ENCODE measurements around the gene FGF4. TPM values are rescaled to one million over a fixed set of nuclear protein-coding genes. Genes with fewer than 3 reads are reported as not detected.

FGF4 gene
- total RNA-seq, 2 donors from 2014 or later, result 0.27 to 3.5 TPM

DNA sequence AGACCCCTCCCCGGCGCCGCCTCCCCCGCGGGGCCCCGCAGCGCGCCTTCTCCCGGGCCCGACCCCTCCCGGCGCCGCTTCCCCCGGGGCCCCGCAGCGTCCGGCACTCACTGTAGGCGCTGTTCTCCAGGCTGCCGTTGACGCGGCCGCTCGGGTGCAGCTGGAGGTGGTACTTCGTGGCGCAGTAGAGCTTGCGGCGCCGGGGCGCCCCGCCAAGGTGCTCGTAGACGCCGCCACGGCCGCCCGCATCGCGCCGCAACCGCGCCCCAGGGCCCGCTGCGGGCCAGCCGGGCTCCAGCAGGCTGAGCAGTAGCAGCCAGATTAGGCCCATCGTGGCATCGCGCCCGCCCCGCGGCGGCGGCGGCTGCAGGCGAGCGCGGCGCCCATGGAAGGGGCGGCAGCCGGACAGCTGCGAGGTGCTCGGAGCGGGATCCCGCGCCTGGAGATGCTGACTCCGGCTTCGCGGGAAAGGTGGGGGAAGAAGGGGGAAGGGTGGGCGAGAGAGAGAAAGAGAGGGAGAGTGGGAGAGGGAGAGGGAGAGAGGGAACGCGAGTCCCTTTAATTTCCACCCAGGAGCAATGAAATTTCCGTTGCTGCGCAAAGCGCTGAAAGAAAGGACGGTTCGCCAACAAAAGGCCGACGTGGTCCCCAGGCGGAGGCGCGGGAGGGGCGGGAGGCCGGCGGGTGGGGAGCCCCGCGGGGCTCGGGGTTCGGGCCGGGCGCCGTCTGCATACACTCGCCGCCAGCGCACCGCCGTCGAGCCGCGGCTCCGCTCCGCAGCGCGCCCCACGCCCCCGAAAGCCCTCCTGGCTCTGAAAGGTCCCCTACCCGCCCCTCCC is 43.7 kb upstream of the FGF4 start, which contains the start of gene FGF3:
Gene FGF3 (minus strand): TSS at position 814 of the 839 bp plus-strand sequence. CDS start 483 bp downstream, at position 331.
- Mint-ChIP-seq H3K27me3 (ENCODE audit: insufficient read depth) (peaks cover 95% of the 10 kb centered on the region), H3K4me1 (no peaks in the 10 kb centered on the region), H3K4me3 (peak within 1 kb of the TSS; percentile 21), H3K36me3 (ENCODE audit: low read depth) (no peaks in the 10 kb centered on the region), H3K27ac (no peak within 1 kb of the TSS), H3K9me3 (no peaks in the 10 kb centered on the region)
- Histone ChIP-seq H3K27ac (ENCODE audit: low read depth, low read length) (no peak within 1 kb of the TSS), H3K9ac (ENCODE audit: extremely low read depth, low read length, poor library complexity, severe bottlenecking) (no peak within 1 kb of the TSS), H3K27me3 (ENCODE audit: control insufficient read depth, insufficient read depth, low read length, poor library complexity, severe bottlenecking) (peaks cover 99% of the 10 kb centered on the region), H3K4me3 (ENCODE audit: low read length) (no peak within 1 kb of the TSS), H3K36me3 (ENCODE audit: control insufficient read depth, insufficient read depth, low read length) (no peaks in the 10 kb centered on the region), H3K4me1 (ENCODE audit: control insufficient read depth, insufficient read depth, low read length) (peaks cover 3% of the 10 kb centered on the region), H3K9me3 (ENCODE audit: control insufficient read depth, low read length) (no peaks in the 10 kb centered on the region)
- no peak for TF ChIP-seq CTCF (conservative IDR thresholded peaks at IDR 0.05)
- DNase-seq, result peak; percentile 78
- 1 to 3% methylated on average over 41 to 93 of the region's 105 CpGs for WGBS, 2 experiments (ENCODE audit: insufficient coverage in 1 of 2, insufficient read length in 1 of 2)

- H3K9ac ChIP-seq (ENCODE audit: extremely low read depth, low read length, poor library complexity, severe bottlenecking), result no peak overlapping the region
- H3K27ac Mint-ChIP-seq, result no peak overlapping the region
- no peaks in the 10 kb centered on the region for H3K36me3 ChIP-seq (ENCODE audit: control insufficient read depth, insufficient read depth, low read length)
- no peaks in the 10 kb centered on the region for H3K9me3 ChIP-seq (ENCODE audit: control insufficient read depth, low read length)
- H3K4me3 ChIP-seq (ENCODE audit: low read length), result no peak overlapping the region
- H3K27me3 Mint-ChIP-seq (ENCODE audit: insufficient read depth), result peaks cover 93% of the 10 kb centered on the region
- H3K27me3 ChIP-seq (ENCODE audit: control insufficient read depth, insufficient read depth, low read length, poor library complexity, severe bottlenecking), result peaks cover 94% of the 10 kb centered on the region
- H3K4me1 ChIP-seq (ENCODE audit: control insufficient read depth, insufficient read depth, low read length), result peaks cover 3% of the 10 kb centered on the region
- H3K27ac ChIP-seq (ENCODE audit: low read depth, low read length), result no peak overlapping the region
- 0 to 4% methylated on average over 10 to 31 of the region's 31 CpGs for WGBS, 2 experiments (ENCODE audit: insufficient coverage in 1 of 2, insufficient read length in 1 of 2)
- H3K36me3 Mint-ChIP-seq (ENCODE audit: low read depth), result no peaks in the 10 kb centered on the region
- no peak for TF ChIP-seq CTCF (conservative IDR thresholded peaks at IDR 0.05)
- DNase-seq, result peak; percentile 78
- H3K4me3 Mint-ChIP-seq, result no peak overlapping the region
- H3K4me1 Mint-ChIP-seq, result no peaks in the 10 kb centered on the region
- no peaks in the 10 kb centered on the region for H3K9me3 Mint-ChIP-seq
These were observed 43.1 kb upstream of the FGF4 start for GRCh38 chr11:69818231-69818602.

GRCh38 chr11:69817265-69818230 is 42.4 kb upstream of the FGF4 start:
- Mint-ChIP-seq H3K27ac (no peak overlapping the region), H3K4me3 (no peak overlapping the region), H3K27me3 (ENCODE audit: insufficient read depth) (peaks cover 91% of the 10 kb centered on the region), H3K36me3 (ENCODE audit: low read depth) (no peaks in the 10 kb centered on the region), H3K4me1 (no peaks in the 10 kb centered on the region), H3K9me3 (no peaks in the 10 kb centered on the region)
- Histone ChIP-seq H3K27me3 (ENCODE audit: control insufficient read depth, insufficient read depth, low read length, poor library complexity, severe bottlenecking) (peaks cover 88% of the 10 kb centered on the region), H3K36me3 (ENCODE audit: control insufficient read depth, insufficient read depth, low read length) (no peaks in the 10 kb centered on the region), H3K4me1 (ENCODE audit: control insufficient read depth, insufficient read depth, low read length) (peaks cover 3% of the 10 kb centered on the region), H3K4me3 (ENCODE audit: low read length) (peak overlapping the region; percentile 58), H3K27ac (ENCODE audit: low read depth, low read length) (no peak overlapping the region), H3K9me3 (ENCODE audit: control insufficient read depth, low read length) (no peaks in the 10 kb centered on the region), H3K9ac (ENCODE audit: extremely low read depth, low read length, poor library complexity, severe bottlenecking) (no peak overlapping the region)
- TF ChIP-seq CTCF (conservative IDR thresholded peaks at IDR 0.05), result no peak
- WGBS, 2 experiments (ENCODE audit: insufficient coverage in 1 of 2, insufficient read length in 1 of 2), result 1 to 2% methylated on average over 41 to 107 of the region's 107 CpGs
- DNase-seq, result peak; percentile 82
